ENCODE data around the gene B4GALNT3. TPM values are rescaled to one million over a fixed set of nuclear protein-coding genes. Genes with fewer than 3 reads are reported as not detected.

B4GALNT3 gene
- total and polyA plus RNA-seq, 10 of the 15 experiments (the other 5 are each of a cell fraction or from before 2014, with no cell fraction given): 0.05 to 4.2 (median 2.7) TPM; not detected in 1

- TF ChIP-seq DPF2 (IDR thresholded peaks at IDR 0.05): no peak
- no peak for TF ChIP-seq TAF1 (IDR thresholded peaks at IDR 0.05; ENCODE audit: borderline replicate concordance, low read depth, low read length)
- TF ChIP-seq CBX5 (IDR thresholded peaks at IDR 0.05; ENCODE audit: low read depth): no peak
These were observed 74.5 kb downstream of the B4GALNT3 start (continued) for GRCh38 chr12:534216-534615.

GRCh38 chr12:535396-535795 lies 75.7 kb downstream of the B4GALNT3 start:
- intact Hi-C loops (cut with micrococcal nuclease; ENCODE audit: unreplicated experiment) (no loop called here), in situ Hi-C loops (cut with MboI) (no loop called here)
- Histone ChIP-seq H3K27me3 (replicated peaks in 1 of 2; ENCODE audit: control insufficient read depth in 2 of 2, insufficient read depth in 2 of 2, low read length in 1 of 2) (peaks cover 0 to 2% of the 10 kb centered on the region in 2 experiments; a peak in 2 of 4 replicates), H3K9ac (ENCODE audit: control insufficient read depth, insufficient read depth, low read length) (no peak overlapping the region), H3K36me3 (ENCODE audit: control insufficient read depth in 2 of 2, insufficient read depth in 2 of 2, low read length in 1 of 2) (no peaks in the 10 kb centered on the region), H3K4me3 (no peak overlapping the region), H3K4me2 (ENCODE audit: control insufficient read depth, insufficient read depth) (no peak overlapping the region), H3K27ac (ENCODE audit: control insufficient read depth, insufficient read depth) (no peak overlapping the region), H2AFZ (ENCODE audit: control insufficient read depth, low read depth, low read length) (no peak overlapping the region), H4K20me1 (ENCODE audit: control insufficient read depth, insufficient read depth) (no peaks in the 10 kb centered on the region), H3K9me3 (replicated peaks; ENCODE audit: control insufficient read depth, insufficient read depth, low read length) (peaks cover 3% of the 10 kb centered on the region; the same call in 2 of the 3 replicates), H3K79me2 (ENCODE audit: control insufficient read depth, insufficient read depth, low read length) (no peaks in the 10 kb centered on the region), H3K4me1 (ENCODE audit: control insufficient read depth, insufficient read depth, low read length) (no peaks in the 10 kb centered on the region)
- ATAC-seq (no peak), DNase-seq (ENCODE audit: low read depth, low spot score) (no peak), FAIRE-seq (no peak)
- BruUV-seq (replicated peaks): no TSS peak
- RAD21 ChIA-PET (ENCODE audit: unreplicated experiment): no interaction called here
- CTCF ChIA-PET: interaction anchor here (0.6 to 2.1 kb wide), 4 partner anchors 12 to 398 kb away, joined by 3 to 7 read pairs (median 4); no protein-coding TSS in a partner anchor
- 28% methylated on average over 7 of the region's 7 CpGs for WGBS (ENCODE audit: insufficient coverage, insufficient replicate concordance, low lambda C conversion rate, missing lambda C conversion rate)
- SMC1A ChIA-PET (ENCODE audit: uncharacterized antibody, unreplicated experiment): no interaction called here
- POLR2A ChIA-PET: no interaction called here
- no peak for TF ChIP-seq HDAC2 (IDR thresholded peaks at IDR 0.05)
- TF ChIP-seq HDGF (IDR thresholded peaks at IDR 0.05): no peak
- no peak for TF ChIP-seq SP1 (IDR thresholded peaks at IDR 0.05; ENCODE audit: low read depth, low read length)
- TF ChIP-seq SUZ12 (IDR thresholded peaks at IDR 0.05; ENCODE audit: unreplicated experiment): no peak
- TF ChIP-seq DPF2 (IDR thresholded peaks at IDR 0.05): no peak
- TF ChIP-seq NRF1 (conservative IDR thresholded peaks at IDR 0.05; ENCODE audit: low read depth, low read length): no peak
- no peak for TF ChIP-seq ZBTB40 (IDR thresholded peaks at IDR 0.05; ENCODE audit: borderline replicate concordance)
- no peak for TF ChIP-seq LARP7 (IDR thresholded peaks at IDR 0.05)
- TF ChIP-seq BMI1 (IDR thresholded peaks at IDR 0.05; ENCODE audit: borderline replicate concordance): no peak
- no peak for TF ChIP-seq JUNB (IDR thresholded peaks at IDR 0.05)
- no peak for TF ChIP-seq ZNF217 (IDR thresholded peaks at IDR 0.05)
- no peak for TF ChIP-seq MTA2 (IDR thresholded peaks at IDR 0.05; ENCODE audit: low read depth)
- no peak for TF ChIP-seq TCF12 (IDR thresholded peaks at IDR 0.05; ENCODE audit: low read depth, low read length)
- no peak for TF ChIP-seq RELB (IDR thresholded peaks at IDR 0.05; ENCODE audit: low read depth)
- TF ChIP-seq NR2C2 (IDR thresholded peaks at IDR 0.05; ENCODE audit: borderline replicate concordance, control insufficient read depth, insufficient read length, low read depth): no peak

Measured in GM12878 (cell line).